Type B pancreatic cell (in vitro differentiated cells): ENCODE data around the gene SLC22A23. TPM values are rescaled to one million over a fixed set of nuclear protein-coding genes. Genes with fewer than 3 reads are reported as not detected.

ENCODE experiments used
- DNase-seq: peaks from one replicate; pipeline ENCODE4 v3.0.0; 2021; ENCODE audit warnings: mixed read lengths; ENCODE audit not compliant: unreplicated experiment; ENCODE audit errors: extremely low spot score
- H3K27ac Mint-ChIP-seq: 2 replicates; pipeline ENCODE4 v1.8.0; 2021; ENCODE audit warnings: mild to moderate bottlenecking, mixed read lengths
- H3K27me3 Mint-ChIP-seq: 2 replicates; pipeline ENCODE4 v1.8.0; 2021; ENCODE audit warnings: mixed read lengths
- H3K36me3 Mint-ChIP-seq: 2 replicates; pipeline ENCODE4 v1.8.0; 2021; ENCODE audit warnings: mixed read lengths
- H3K4me1 Mint-ChIP-seq: one replicate; pipeline ENCODE4 v1.8.0; 2021; ENCODE audit warnings: mixed read lengths; ENCODE audit not compliant: unreplicated experiment
- H3K4me3 Mint-ChIP-seq: 2 replicates; pipeline ENCODE4 v1.8.0; 2021; ENCODE audit warnings: mild to moderate bottlenecking, mixed read lengths
- H3K9me3 Mint-ChIP-seq: 2 replicates; pipeline ENCODE4 v1.8.0; 2021; ENCODE audit warnings: mixed read lengths
- total RNA-seq: library from RNA; stranded (reverse); gene quantifications from 2 replicates; pipeline ENCODE4 v1.2.1, GENCODE V29; 2021; ENCODE audit warnings: low replicate concordance
- TF ChIP-seq, protein P1 (sequence below): fragments of 200-600 bp; sonication (generic); conservative IDR thresholded peaks from 2 replicates; pipeline ENCODE4 v1.5.0; 2021; ENCODE audit warnings: antibody characterized with exemption, mild to moderate bottlenecking

SLC22A23 gene
- total RNA-seq, 1 donor from 2014 or later = 36.6 TPM

DNA sequence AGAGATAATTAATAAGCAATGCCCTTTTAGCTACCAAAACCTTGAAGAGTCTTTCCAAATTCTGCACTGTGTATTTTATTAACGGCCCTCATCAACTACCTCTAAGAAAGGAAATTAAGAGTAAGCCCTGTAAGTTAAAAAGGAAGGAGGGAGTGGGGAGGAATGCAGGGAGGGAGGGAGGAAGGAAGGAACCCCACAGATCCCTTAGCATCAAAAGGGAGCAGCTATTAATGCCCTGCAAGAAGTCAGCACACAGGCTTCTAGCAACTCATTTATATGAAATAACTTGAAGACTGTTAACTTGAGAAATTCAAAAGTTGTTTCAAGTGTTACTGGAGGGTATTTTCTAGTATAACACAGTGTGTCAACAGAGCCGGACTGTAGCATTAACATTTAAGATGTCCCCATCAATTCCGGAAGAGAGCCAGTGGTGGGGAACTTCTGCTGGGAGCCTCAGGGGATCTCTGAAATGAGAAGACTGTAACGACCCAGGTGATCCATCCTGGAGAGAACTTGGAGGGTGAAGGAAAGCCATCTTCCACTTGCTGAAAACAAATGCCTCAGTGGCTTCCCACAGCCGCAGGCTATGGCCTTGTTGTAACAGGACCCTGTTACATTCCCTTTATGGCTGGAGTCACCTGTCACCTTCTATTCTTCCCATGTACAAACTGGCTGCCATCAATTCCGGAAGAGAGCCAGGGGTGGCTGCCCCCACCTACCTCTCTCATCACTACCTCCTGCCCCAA is 33.2 kb downstream of the SLC22A23 start:
- no peaks in the 10 kb centered on the region for H3K27me3 Mint-ChIP-seq
- no peaks in the 10 kb centered on the region for H3K9me3 Mint-ChIP-seq
- no peak for DNase-seq
- no peaks in the 10 kb centered on the region for H3K36me3 Mint-ChIP-seq
- TF ChIP-seq, protein P1, sequence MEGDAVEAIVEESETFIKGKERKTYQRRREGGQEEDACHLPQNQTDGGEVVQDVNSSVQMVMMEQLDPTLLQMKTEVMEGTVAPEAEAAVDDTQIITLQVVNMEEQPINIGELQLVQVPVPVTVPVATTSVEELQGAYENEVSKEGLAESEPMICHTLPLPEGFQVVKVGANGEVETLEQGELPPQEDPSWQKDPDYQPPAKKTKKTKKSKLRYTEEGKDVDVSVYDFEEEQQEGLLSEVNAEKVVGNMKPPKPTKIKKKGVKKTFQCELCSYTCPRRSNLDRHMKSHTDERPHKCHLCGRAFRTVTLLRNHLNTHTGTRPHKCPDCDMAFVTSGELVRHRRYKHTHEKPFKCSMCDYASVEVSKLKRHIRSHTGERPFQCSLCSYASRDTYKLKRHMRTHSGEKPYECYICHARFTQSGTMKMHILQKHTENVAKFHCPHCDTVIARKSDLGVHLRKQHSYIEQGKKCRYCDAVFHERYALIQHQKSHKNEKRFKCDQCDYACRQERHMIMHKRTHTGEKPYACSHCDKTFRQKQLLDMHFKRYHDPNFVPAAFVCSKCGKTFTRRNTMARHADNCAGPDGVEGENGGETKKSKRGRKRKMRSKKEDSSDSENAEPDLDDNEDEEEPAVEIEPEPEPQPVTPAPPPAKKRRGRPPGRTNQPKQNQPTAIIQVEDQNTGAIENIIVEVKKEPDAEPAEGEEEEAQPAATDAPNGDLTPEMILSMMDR = no peak
- H3K27ac Mint-ChIP-seq = peak overlapping the region; percentile 63
- H3K4me1 Mint-ChIP-seq = peaks cover 69% of the 10 kb centered on the region
- H3K4me3 Mint-ChIP-seq = peak overlapping the region; percentile 35

DNA sequence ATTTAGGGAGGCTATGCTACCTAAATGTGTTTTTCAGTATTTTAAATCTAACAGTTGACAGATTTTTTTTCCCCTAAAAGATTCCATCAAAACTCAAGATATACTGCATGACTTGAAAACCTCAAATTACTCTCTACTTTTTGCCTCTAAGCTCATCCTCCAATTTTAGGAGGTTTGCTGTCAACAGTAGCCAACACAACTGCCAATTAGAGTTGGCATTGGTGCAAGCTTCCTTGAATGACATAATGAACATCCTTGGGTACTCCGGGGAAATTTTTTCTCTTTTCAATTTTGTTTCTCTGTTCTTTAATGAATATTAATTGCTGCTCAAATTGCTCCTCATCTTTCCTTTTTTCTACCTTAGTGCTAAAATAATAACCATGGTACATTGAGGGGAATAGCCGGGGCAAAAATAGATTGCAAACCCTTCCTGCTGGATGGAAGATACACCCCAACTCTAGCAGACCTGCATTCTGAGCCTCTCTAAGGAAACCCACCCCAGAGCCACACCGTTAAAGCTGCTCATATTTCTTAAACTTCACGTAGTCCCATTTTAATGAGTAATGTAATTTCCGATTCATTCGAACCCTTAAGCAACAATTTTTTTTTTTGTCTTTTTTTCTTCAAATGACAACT is 34.3 kb downstream of the SLC22A23 start:
- peaks cover 61% of the 10 kb centered on the region for H3K4me1 Mint-ChIP-seq
- no peaks in the 10 kb centered on the region for H3K27me3 Mint-ChIP-seq
- H3K9me3 Mint-ChIP-seq = no peaks in the 10 kb centered on the region
- no peaks in the 10 kb centered on the region for H3K36me3 Mint-ChIP-seq
- no peak for DNase-seq
- TF ChIP-seq, protein P1 = no peak
- H3K4me3 Mint-ChIP-seq = peak overlapping the region; percentile 48
- peak overlapping the region; percentile 73 for H3K27ac Mint-ChIP-seq

DNA sequence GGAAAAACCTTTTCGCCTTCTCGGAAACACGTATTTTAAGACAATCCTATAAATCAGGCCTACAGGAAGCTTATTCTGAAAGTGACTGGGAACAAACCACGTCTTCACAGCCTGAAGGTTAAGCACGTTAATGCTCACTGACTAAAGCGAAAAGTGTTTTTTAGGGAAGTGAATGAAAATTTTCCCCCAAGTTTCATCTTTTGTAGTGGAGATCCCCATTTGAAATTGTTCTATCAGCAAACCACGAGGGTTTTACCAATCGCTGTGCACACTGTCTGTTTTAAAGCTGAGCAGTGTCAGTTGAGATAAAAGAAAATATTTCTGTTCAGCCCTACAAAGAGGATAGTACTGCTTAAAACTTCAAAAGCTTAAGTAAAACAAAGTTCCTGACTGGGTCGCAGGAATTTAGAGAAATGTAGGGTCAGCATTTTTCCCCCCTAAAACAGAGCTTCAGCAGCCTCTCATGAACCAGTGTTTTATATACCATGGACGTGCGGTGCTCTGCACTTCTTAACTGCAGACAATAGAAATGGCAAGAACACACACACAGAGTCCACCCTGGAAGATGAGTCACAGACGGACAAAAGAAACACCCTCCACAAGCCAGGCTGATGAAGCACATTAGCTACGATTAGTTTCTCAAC is 34.9 kb downstream of the SLC22A23 start:
- Mint-ChIP-seq H3K4me1 (peaks cover 61% of the 10 kb centered on the region), H3K36me3 (no peaks in the 10 kb centered on the region), H3K27ac (peak overlapping the region; percentile 73), H3K9me3 (no peaks in the 10 kb centered on the region), H3K27me3 (no peaks in the 10 kb centered on the region), H3K4me3 (peak overlapping the region; percentile 48)
- TF ChIP-seq, protein P1 = no peak
- no peak for DNase-seq

DNA sequence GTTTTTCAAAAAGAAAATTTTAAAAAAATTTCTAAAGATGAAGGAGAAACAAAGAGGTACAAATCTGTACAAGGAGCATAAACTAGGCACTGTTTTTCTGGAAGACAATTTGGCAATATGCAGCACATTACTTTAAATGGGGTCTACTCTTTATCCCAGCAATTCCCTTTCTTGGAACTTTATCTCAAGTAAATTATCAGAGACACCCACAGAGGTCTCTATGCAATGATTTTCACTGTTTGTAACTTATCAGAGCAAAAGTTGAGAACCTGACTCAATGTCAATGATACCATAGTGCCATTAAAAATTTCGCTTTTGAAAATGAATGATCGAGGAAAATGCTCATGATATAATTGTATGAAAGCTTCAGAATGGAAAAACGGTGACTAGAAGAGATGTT is 35.7 kb downstream of the SLC22A23 start:
- Mint-ChIP-seq H3K4me1 (peaks cover 53% of the 10 kb centered on the region), H3K4me3 (no peak overlapping the region), H3K27ac (no peak overlapping the region), H3K36me3 (no peaks in the 10 kb centered on the region), H3K27me3 (no peaks in the 10 kb centered on the region), H3K9me3 (no peaks in the 10 kb centered on the region)
- DNase-seq = no peak
- TF ChIP-seq, protein P1 = no peak

DNA sequence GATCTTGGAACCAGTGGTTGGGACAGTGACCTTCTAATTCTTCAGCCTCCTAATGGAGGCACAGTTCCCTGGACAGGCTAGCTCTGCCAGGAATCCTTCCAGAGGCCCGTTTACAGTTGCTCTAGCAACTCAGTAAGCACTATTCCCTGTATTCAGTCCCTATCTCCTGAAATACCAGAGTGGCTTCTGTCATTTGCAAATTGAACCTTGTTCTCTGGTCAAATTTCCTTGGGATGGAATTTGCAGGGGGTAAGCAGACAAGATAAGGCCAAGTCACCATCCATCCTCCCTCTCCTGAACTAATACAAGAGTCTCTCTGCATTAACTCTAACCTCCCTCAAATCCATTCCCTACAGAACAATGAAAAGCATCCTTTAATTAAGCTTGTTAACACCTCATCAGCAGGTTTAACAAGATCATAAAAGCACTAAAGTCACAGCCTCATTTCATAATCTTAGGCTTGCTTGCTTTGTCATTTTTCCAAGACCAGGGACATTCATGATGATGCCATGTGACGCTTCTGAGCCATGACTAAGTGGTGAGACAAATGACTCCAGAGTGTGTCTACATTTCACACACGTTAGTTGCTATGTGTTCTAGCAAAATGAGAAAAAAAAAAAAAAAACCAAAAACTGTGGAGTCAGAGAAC is 37.1 kb downstream of the SLC22A23 start:
- peak overlapping the region; percentile 94 for H3K27ac Mint-ChIP-seq
- peak overlapping the region; percentile 71 for H3K4me3 Mint-ChIP-seq
- H3K4me1 Mint-ChIP-seq = peaks cover 66% of the 10 kb centered on the region
- no peaks in the 10 kb centered on the region for H3K27me3 Mint-ChIP-seq
- DNase-seq = no peak
- H3K36me3 Mint-ChIP-seq = peaks cover 3% of the 10 kb centered on the region
- TF ChIP-seq, protein P1 = no peak
- no peaks in the 10 kb centered on the region for H3K9me3 Mint-ChIP-seq
